HL-60/S4 treated with phorbol 12-myristate 13-acetate at 8.2 ng/mL for 4 days and 3 days (cell line): ENCODE results near the gene NUMB.
"Not testable (repeated sequence)": the region's sequence is repeated elsewhere in the genome, so short reads cannot be mapped to it uniquely, and the experiment has no call there.

ENCODE experiments used
- in situ Hi-C: fragments of 300-500 bp; cut with MboI; formaldehyde crosslinking; loops from 2 replicates; pipeline ENCODE4 v1.15.0; 2022; ENCODE audit warnings: low sequenced_read_pairs

Gene NUMB

DNA sequence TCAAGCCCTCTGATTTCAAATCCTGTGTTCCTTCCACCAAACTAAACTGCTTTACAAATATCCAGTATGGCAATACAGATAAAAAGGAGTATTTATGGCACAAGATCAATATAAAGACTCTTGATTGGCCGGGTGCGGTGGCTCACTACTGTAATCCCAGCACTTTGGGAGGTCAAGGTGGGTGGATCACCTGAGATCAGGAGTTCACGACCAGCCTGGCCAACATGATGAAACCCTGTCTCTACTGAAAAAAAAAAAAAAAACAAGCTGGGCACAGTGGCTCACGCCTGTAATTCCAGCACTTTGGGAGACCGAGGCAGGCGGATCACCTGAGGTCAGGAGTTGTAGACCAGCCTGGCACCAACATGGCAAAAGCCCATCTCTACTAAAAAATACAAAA is 35.3 kb downstream of the NUMB start:
- in situ Hi-C loops = not testable (repeated sequence)

DNA sequence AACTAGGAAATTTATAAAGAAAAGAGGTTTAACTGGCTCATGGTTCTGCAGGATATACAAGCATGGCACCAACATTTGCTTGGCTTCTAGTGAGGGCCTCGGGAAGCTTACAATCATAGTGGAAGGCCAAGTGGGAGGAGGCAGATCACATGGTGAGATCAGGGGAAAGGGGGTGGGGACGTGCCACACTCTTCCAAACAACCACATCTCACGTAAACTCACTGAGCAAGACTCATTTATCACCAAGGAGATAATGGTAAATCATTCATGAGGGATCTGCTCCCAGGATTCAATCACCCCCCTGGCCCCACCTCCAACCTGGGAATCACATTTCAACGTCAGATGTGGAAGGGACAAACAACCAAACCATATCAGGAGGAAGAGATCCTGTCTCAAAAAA is 35.8 kb downstream of the NUMB start:
- in situ Hi-C loops = no loop called here

DNA sequence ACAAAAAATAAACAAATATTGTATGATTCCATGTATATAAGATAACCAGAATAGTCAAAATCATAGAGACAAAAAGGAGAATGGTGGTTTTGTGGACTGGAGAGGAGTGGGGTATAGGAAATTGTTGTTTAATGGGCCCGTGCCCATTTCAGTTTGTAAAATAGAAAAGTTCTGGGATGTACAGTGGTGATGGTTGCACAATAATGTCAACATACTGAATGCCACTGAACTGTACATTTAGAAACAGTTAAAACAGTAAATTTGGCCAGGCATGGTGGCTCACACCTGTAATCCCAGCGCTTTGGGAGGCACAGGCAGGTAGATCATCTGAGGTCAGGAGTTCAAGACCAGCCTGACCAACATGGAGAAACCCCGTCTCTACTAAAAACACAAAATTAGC is 40.1 kb downstream of the NUMB start:
- in situ Hi-C loops = no loop called here

DNA sequence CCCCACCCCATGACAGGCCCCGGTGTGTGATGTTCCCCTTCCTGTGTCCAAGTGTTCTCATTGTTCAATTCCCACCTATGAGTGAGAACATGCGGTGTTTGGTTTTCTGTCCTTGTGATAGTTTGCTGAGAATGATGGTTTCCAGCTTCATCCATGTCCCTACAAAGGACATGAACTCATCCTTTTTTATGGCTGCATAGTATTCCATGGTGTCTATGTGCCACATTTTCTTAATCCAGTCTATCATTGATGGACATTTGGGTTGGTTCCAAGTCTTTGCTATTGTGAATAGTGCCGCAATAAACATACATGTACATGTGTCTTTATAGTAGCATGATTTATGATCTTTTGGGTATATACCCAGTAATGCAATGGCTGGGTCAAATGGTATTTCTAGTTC is 52.1 kb downstream of the NUMB start:
- in situ Hi-C loops = not testable (repeated sequence)

DNA sequence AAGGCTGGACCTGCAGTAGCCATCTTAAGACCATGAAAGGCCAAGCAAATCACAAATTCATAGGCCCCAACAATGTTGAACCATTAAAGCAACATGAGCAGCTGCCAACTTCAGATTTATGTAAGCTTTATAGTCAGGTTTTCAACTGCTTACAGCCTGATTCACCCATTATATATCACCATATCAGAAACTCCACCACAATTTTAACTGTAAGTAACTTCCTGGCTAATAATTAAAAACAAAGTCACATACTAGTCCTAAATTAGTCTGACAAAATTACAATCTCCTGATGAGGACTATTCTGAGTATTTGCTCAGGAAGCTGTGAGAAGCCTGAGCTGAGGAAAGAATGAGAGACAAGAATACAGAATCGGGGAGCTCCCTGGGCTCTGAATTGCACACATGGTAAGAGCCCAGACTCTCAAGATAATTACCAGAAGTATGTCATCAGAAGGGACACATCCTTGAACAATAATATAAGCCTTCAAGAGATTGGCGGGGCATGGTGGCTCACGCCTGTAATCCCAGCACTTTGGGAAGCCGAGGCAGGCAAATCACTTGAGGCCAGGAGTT is 55.1 kb downstream of the NUMB start:
- in situ Hi-C loops = no loop called here

DNA sequence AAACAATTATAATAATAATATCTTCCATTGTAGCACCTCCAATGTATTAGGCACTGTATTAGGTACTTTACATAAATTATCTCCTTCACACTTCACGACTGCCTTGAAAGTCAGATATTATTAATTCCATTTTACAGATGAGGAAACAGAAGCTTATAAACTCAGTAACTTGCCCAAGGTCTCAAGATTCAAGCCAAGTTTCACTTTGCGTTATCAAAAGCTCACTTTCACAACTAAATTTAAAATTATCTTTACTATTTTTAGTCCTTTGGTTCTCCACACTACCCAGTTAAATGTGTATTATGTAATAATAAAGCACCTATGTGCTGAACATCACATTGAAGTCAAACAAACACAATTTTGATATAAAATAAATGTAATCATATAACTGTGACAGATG is 55.8 kb downstream of the NUMB start:
- in situ Hi-C loops = no loop called here

DNA sequence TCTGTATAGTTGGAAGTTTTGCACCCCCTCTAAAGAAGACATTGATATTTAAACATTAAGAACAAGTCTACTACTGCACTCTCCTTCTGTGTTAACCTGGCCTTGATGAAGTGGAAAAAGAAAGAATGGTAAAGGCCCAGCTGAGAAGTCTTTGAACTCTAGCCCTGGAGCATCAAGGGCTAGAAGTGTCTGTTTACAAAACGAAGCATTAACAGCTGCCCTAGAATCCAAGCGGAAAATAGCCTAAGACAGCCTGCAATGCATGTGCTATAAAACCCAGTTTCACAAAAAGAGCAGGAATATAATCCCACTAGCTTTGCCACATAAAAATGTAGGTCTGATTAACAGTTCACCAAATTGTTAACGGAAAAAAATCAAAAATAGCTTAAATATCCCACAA is 60.5 kb downstream of the NUMB start:
- in situ Hi-C loops = no loop called here

DNA sequence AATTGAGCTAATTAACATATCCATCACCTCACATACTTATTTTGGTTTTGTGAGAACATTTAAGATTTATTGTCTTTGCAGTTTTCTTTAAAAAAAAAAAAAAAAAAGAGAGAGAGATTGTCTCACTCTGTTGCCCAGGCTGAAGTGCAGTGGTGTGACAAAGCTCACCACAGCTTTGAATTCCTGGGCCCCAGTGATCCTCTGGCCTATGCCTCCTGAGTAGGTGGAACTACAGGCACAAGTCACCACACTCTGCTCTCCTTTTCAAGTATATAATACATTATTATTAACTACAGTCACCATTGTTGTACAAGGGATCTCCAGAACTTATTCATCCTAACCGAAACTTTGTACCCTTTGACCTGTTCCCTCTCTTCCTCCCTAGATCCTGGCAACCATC is 64.0 kb downstream of the NUMB start:
- in situ Hi-C loops = no loop called here

DNA sequence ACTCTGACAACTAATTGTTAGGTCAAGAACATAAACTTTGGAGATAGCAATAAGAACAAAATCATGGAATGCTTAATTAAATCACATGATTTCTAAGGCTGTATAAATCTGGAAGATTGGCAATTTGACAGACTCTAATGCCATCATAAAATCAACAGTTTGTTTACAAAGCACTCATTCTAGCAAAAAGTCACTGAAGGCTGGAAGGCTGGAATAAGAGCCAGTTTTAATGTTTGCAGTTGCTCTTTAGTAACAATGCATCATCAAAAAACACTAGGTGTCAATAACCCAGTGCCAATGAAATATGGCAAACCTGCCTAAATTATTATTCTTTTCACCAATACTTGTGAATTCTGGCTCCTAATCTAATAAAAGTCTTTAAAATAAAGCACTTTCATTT is 65.0 kb downstream of the NUMB start:
- in situ Hi-C loops = no loop called here

DNA sequence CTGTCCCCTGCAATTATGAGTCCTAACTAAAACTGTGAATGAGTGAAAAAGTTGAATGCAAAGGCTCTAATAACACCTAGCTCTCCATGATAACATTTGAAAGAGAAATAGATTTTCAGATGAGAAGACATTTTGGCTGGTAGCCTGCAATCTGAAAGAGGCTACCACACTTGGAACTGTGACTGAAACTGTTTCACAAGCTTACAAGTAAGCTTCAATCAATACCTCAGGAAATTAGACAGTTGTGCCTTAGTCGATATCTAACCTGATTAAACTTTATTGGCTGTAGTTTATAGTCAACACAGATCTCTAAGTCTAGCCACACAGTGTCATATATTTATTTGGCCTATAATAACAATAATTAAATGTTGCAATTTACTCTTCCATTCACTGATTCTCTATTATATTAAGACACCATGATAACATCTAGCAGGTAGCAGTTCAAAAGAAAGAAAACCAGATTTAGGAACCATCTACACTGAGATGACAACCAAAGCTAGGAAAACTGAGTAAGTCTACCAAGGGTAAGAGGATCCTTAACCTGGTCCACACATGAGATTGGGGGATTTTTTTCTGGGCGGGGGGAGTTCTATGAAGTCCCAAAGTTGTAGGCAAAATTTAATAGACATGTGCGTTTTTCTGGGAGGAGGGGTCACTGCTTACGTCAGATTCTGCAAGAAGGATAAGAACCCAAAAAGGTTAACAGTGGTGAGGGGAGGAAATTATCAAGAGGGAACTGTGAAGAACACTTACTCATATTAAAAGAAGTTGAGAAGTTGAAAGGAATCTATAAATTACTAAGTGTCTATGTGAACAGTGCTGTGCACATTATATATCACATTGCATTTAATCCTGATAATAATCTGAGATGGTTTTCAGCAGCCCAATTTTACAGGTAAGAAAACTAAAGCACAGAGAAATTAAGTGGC is 65.8 kb downstream of the NUMB start:
- in situ Hi-C loops = no loop called here

DNA sequence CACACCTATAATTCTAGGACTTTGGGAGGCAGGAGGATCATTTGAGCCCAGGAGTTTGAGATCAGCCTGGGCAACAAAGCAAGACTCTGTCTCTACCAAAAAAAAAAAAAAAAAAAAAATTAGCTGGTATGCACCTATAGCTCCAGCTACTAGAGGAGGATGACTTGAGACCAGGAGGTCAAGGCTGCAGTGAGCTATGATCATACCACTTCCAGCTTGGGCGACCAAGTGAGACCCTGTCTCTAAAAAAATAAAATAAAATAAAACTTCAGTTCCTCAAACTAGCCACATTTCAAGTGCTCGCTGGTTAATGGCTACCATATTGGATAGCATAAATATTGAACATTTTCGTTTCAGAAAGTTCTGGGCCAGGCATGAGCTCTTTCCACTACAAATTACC is 70.5 kb downstream of the NUMB start:
- in situ Hi-C loops = not testable (repeated sequence)

DNA sequence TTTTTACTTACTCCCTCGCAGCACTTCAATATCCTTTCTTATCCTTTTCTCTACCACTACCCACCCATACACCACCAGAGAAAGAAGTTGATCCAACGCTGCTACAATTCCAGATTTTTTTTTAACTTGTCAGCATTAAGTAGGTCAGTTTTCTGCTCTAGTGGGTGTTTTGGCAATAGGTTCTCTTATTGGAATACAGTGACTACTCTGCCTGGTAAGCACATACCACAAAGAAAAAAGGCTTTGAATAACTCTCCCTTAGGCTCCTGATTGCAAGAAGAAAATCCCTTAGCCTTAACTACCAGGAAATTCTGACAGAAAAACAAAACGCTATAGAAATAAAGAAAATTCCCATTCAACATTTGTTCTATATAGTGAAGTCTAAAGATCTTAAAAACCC is 72.0 kb downstream of the NUMB start:
- in situ Hi-C loops = no loop called here

DNA sequence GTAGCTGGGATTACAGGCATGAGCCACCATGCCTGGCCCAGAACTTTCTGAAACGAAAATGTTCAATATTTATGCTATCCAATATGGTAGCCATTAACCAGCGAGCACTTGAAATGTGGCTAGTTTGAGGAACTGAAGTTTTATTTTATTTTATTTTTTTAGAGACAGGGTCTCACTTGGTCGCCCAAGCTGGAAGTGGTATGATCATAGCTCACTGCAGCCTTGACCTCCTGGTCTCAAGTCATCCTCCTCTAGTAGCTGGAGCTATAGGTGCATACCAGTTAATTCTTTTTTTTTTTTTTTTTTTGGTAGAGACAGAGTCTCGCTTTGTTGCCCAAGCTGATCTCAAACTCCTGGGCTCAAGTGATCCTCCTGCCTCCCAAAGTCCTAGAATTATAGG is 73.3 kb downstream of the NUMB start:
- in situ Hi-C loops = not testable (repeated sequence)

DNA sequence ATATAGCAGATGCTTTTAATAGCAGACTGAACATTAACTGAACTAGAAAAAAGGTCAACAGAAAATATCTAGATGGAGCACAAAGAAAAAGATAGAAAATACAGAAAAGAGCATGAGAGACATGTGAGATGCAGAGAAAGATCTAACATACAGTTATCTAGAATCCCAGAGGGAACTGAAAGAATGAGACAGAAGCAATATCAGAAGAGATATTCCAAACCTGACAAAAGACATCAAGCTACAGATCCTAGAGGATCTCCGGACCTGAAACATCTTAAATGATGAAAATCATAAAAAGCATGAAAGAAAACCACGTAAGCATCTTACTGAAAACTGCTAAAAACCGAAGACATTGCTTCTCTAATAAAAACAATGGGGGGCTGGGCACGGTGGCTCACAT is 75.0 kb downstream of the NUMB start:
- in situ Hi-C loops = no loop called here

DNA sequence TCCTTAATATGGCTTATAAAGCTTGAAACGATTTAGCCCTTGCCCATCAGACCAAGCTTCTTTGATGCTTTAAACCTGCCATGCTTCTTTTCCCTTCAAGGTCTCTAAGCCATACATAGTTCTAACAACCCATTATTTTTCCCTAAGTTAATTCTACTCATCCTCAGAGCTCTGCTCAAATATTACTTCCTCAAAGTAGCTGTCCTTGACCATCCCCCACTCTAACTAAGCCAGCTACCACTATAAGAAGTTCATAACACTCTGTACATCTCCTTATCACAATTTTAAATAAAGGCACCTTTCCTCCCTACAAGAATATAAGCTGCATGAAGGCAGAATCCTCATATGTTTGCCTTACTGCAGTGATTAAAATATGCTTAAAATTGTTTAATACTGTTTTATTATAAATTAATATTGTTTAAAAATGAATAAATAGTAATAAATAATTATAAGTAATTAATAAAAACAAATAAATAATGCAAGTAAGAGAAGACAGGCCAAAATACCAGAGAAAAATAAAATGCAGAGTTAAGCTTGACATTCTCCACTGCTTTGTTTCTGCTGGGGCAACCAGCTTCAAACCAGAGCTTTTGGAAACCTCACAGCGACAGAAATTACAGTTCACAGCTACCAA is 76.8 kb downstream of the NUMB start:
- in situ Hi-C loops = no loop called here

DNA sequence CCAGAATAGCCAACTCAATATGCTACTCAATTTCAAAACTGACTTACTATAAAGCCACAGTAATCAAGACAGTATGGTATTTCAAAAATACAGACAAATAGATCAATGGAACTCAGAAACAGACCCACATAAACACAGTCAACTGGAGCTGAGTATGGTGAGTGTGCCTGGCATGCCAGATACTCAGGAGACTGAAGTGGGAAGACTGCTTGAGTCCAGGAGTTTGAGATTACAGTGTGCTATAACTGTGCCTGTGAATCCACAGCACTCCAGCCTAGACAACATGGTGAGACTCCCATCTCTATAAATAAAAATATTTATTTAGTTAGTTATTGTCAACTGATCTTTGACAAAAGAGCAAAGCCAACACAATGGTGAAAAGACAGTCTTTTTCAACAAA is 81.8 kb downstream of the NUMB start:
- in situ Hi-C loops = no loop called here

DNA sequence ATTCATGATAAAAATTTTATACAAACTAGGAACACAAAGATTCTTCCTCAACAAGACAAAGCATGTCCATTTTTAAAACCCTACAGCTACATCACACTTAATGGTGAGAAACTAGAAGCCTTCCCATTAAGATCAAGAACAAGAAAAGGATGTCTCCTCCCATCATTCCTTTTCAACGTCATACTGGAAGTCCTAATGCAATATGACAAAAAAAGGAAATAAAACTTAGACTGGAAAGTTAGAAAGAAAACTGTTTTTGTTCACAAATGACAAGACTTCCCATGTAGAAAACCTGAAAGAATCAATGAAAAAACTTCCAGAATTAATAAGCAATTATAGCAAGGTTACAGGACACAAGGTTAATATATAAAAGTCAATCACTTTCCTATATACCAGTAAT is 82.5 kb downstream of the NUMB start:
- in situ Hi-C loops = no loop called here

DNA sequence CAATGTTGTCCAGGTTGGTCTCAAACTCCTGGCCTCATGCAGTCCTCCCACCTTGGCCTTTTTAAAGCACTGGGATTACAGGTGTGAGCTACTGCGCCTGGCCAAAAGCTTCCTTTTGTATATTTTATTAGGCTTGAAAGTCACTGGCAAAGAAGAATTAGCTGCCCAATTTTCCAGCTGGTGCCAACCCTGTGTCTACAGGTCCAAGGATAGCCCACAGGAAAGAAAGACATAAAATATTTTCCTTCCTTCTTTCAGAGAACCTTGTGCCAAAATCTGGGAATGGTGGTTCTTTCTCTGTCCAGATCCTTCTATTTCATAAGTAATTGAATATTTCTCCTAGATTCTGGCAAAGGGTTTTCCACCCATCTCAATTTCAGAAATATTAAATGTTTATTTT is 84.1 kb downstream of the NUMB start:
- in situ Hi-C loops = no loop called here

DNA sequence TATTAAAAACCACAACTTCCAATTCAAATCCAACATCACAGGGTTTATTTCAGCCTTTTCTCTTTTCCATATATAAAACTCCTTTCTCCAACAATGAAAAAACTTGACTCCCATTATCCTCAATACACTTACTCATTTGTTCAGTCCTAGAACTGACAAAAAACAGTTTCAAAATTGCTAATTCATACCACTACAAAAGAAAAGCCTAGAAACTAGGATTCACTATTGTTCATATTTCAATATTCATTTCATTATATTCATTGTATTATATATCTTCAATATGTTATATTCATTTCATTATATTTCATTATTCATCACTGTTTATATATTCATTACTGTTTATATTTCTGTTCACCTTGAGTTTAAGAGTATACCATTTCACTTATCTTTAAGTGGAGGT is 85.8 kb downstream of the NUMB start:
- in situ Hi-C loops = no loop called here

DNA sequence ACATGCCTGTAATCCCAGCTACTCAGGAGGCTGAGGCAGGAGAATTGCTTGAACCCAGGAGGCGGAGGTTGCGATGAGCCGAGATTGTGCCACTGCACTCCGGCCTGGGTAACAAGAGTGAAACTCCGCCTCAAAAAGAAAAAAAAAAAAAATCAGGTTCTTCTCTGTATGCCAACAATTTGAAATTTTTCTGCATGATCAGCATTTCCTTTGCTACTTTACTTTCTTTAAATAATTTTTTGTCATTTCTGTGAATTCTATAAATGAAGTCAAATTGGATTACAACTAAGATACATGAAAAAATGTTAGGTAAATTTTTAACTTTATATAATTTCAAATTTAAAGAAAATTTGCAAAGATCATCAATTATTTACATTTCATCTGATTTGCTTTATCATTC is 87.8 kb downstream of the NUMB start:
- in situ Hi-C loops = no loop called here

DNA sequence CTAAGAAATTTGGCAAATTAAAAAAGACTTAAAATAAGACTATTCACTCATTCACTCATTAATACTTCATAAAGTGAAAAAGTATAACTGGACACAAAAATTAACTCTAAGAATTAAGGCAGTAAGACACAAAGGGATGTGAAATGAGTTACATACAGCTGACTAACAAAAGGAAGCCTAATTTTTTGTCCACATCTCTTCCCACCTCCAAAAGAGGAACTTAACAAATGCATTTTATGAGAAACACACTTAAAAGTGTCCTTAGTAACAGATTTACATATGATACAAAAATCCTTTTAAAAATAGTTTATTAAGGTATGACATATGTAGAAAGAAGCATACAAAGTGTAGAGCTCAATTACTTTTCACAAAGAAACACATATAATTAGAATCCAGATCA is 88.9 kb downstream of the NUMB start:
- in situ Hi-C loops = no loop called here

DNA sequence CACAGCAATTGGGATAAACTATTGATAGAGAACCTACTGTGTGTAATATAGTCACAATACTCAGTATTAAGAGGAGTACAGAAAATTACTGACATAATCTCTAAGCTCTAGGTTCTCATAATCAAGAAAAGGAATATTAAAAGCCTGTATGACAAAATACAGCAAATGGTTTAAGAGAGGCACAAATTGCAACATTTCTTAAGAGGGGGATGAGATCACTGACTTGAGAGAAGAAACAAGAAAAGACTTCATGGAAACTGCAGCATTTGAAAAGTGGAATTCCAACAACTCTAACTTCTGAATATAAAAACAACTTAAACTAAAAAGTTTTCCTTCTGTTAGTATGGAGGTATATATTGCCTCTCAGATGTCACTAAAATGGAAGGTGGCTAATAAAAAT is 89.7 kb downstream of the NUMB start:
- in situ Hi-C loops = no loop called here
